GM19043 (cell line): ENCODE data around the gene RUNX1.
A peak's percentile ranks its signal among the peaks of the same experiment; 100 is the strongest.

Source experiments
- ATAC-seq: cut with Tn5 transposase; IDR thresholded peaks from one replicate; pipeline ENCODE4 v1.9.1; 2021; ENCODE audit warnings: low read depth; ENCODE audit not compliant: unreplicated experiment

RUNX1 gene

DNA sequence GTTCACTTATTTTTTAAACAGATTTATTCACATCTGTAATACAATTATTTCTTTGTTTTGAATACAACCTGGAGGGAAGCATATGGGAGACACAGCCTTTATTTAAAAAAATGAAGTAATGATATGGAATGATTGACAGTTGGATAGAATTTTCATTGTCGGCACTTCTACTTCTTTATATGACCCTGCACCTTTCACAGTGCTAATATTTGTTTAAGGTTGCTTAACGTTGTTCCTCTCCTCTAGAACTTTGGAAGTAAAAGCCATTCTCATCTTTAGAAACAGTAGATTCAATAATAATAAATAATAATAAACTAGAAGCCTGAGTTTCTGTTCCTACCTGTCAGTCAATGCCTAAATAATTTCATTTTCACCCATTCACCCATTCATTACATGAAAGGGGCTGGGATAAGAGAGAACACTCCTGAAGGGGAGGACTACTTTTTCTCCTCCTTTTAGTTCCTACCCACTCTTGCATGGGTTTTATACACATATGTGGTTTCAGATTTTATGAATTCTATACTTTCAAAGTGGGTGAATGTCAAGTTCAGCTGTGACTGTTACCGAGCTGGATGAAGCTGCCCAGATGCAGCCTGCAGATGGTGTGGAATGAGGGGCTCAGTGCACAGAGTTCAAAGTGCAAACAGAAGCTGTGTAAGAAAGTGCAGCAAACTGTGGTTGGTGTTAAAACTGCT lies 9.4 kb downstream of the RUNX1 start:
- ATAC-seq, result no peak

DNA sequence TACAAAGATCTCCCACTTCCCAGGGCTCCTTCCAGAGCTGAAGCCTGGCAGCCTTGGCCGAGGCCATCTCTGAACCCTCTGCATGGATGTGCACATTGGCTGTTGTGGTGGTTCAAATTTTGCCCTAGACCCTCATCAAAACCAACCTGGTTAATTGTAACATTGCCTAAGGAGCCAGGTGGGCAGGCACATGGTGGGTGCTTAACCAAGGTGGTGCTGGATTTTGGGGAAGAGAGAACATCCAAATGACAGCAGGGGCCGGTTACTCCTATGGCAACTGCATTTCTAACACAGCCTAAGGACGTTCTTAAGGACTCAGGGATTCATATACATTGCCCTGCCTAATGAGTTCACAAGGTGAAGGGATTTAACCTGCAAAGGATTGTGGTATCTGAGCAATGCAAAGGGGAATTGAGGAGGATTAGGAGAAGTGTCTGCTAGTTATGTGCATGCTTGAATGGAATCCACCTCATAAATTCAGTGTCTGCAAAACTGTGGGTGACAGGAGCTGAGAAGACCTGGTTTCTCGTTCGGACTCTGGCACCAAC lies 10.3 kb downstream of the RUNX1 start:
- ATAC-seq, result no peak

DNA sequence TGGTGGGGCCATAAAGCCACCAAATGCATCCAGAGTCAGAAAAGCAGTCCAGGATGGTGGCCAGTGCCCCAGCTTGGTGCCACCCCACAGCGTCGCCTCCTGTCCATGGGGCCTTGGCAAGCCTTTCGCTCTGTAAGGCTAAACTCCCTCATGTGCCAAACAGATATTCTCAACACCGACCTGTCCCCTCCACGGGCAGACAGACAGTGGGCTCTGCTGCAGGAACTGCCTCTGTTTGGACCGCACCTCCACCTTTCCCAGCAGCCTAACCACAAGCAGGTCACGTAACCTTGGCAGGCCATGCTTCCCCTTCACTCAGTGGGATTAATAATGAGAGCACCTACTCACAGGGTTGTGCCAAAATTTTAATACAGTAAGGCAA lies 11.7 kb downstream of the RUNX1 start:
- no peak for ATAC-seq

DNA sequence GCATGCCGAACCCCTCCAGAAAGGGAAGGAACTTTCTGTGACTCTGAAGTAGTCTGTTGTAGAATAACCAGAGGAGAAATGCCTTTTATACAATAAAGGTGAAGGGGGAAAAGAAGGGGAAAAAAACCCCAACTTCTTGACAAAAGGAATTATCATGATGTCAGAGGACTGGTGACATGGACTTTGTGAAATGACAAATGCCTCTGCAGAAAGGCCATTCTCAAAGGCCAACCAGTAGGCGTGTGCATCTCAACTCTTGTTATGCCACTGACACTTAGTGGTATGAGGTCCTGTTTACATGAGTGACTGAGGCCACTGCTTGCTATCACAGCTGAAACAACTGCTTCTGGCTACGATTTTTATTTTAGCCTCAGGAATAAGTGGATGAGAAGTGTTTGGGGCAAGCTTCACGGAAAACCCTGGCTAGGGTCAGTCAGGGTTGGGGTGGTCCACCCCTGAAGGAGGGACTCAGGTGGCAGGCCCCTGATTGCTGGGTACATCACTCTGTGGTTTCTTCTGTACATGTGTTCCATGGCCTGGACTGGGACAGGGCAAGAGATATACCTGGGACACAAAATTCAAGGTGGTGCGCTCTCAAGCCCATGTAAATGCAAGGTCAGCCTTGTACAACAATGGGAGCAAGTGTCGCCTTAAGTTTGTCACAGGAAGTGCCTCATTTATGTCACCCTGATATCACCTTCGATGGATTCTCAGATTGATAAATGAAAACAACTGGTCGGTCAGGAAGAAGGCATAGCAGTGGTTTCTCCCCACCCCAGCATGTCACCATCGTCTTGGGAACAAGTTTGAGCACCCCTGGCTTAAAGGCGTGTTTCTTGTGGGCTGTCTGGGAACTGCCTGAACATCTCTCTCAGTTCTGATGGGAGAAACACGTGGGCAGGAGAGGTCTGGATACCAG lies 12.4 kb downstream of the RUNX1 start:
- no peak for ATAC-seq

DNA sequence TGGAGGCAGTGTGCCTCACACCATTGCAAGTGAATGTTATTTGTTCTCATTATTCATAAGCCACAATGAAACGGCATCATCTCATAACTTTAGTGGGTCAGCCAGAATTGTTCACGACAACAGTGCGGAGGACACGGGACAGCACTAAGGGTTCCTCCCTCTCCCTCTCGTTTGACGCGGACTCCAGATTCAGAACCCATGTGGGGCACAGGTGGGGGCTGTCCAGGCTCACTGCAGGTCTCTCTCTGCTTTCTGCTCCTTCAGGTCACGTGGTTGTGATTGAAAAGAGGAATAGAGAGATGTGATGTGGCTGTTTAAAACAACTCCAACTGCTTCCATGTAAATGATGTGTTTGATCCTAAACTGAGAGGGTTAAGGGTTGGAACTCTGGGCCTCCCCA lies 13.5 kb downstream of the RUNX1 start:
- no peak for ATAC-seq

- ATAC-seq, result no peak
Observed at GRCh38 chr21:35035116-35035515, 14.0 kb downstream of the RUNX1 start.

- no peak for ATAC-seq
Observed at GRCh38 chr21:35034203-35034926, 14.7 kb downstream of the RUNX1 start.

DNA sequence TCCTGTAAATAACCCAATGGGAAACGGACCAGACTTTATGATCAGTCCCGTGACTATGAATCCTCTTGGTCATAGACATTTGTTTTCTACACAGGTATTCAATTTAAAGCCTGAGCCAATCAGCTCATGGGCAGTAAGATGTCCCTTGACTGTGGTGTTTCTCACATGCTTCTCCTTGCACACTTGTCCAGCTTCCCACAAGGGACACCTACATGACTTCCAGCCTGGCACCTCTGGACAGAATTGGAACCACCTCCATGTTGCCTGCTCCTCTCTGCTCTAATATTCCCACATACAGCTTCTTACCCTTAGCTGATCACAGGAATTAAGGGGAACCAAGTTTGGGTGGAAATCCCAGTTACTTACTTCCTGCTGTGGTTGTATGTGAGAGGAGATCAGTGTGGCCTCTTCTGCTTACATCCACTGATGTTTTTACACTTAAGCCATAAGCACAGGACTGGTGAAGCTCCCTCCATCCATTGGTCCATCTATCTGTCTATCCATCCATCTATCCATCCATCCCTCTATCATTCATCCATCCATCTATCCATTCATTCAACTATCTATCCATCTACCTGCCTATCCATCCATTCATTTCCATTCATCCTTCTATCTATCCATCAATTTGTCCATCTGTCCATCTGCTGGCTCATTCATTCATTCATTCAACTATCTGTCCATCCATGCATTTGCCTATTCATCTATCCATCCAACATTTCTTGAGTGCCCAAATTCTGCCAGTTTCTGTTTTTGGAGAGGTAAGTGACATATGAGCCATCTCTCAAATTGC lies 16.4 kb downstream of the RUNX1 start:
- no peak for ATAC-seq

DNA sequence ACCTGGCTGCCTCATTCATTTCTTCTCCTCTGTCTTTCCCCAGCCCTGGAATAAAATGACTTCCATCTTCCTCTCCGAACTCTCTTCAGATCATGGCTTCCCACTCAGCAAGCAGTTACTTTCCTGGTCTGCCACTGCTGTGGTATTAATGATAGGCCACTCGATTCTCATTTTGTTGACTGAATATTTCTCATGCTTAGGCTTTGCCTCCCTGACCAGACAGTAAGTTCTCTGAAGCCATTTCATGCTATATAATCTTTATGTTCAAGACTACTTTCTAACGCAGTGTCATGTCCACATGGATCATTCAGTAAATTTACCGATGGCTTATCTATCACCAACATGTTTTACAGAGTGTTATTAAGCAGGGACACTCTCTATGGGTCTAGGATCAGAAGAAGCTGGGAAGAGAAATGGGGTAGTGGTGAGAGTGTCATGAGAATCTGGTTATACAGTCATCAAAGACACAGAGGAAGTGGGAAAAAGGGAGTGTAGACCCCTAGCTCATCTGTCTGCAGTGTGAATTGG lies 20.6 kb downstream of the RUNX1 start:
- no peak for ATAC-seq

GRCh38 chr21:35027563-35028450 lies 21.3 kb downstream of the RUNX1 start:
- no peak for ATAC-seq

DNA sequence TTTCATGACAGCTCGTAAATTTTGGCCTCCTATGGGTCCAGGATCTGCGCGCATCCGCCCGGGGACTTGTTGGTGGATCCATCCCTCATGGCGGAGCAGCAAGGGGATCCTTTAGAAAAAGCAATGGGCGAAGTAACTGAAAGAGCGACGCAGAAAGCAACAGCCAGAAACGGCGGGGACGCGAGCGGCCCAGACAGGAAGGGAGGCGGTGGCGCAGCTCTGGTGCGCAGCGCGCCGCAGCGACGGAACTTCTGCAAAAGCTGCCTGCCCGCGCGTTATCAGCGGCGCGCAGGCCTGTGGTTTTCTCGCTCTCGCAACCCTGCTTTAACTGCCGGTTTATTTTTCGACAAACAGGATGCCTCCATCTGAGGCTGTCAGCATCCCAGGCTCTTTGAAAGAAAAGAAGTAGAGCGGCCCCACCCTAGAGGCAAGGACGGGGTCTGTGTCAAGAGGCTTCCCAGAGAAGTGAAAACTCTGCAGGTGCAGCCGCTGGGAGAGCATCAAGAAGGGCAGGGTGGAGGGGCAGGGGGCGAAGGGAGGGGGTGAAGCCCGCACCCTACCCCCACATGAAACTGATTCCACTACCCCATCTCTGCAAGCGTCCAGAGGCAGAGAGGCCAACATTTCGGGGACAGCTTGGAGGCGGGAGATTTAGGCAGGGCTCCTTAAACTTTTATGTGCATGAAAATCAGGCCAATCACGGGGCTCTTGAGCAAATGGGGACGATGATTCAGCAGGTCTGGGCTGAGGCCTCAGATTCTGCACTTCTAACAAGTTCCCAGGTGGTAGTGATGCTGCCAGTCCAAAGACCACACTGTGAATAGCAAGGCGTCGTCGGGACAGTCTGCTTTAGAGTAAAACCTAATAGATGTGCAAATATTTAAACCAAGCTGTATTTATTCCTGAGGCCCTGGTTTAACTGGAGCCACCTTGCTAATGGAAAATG lies 22.2 kb downstream of the RUNX1 start:
- ATAC-seq, result peak; percentile 84

DNA sequence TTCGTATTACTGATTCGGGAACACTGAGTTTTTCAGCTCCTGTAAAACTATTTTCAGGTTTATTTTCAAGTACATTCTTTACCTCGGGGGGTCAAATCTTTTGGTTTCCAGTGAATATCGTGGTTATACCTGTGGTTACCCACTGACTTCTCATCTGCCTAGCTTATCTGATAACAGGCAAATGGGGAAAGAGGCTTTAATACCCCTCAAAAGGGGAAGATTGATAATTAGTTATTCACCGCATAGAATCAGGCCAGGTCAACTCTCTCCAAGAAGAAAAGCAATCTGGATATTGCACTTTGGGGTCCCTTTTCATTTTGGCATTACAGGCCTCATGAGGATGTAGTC lies 23.0 kb downstream of the RUNX1 start:
- no peak for ATAC-seq

DNA sequence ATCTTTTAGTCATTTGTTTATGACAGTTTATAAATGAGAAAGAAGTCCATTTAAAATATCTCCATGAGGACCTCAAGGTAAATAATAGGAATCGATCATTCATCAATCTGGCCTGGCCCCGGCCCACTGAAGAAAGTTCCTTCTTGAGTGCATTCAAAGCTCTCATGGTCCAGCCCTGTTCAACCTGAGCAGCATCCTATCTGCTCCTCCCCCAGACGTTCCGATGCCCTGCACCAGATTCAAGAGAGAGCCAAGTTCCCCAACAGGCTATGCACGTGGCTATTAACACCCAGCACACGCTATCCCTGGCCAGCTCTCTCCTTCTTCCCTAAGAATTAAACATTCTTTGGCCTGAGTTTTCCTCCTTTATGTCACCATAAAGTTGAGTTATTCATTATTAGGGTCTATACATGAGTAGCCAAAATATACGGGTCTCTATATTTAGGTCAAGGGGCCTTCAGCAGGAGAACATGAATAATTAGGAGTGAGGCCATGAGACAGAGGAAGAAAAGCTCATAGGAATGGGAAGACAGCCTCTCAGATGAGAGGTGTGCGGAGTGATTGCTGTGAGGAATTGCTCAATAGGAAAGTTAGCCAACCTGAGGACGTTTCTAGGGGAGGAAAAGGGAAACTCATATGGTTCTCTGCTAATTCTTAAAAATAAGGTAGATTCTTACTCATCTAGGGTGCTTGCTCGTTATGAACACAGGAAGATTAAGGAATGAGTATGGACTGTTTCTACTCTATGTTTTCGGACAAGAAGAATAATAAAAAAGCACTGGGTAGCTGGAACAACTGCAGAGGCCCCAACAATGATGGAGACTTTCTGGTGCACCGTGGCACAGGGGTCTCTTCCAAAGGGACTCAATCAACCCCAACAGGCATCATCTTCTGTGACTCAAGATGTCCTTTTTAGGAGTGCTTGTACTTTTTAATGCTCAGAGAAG lies 23.6 kb downstream of the RUNX1 start:
- no peak for ATAC-seq

DNA sequence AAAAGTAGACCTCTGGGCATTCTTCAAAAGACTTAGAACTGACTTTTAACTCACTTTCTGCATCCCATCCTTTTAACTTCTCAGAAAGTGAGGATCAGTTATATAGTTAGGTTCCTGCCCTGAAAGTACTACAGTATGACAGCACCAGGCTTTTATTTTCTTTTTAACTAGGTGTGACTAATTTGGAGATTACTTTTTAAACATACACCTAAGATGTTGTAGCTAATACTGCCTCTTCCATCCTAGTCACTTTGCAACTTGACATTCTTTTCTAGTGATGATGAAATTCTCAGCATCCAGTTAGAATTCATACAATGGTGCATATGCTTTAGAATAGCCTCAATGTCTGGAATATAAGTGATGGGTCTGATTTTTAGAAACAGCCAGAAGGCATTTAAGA lies 24.6 kb downstream of the RUNX1 start:
- ATAC-seq, result no peak

GRCh38 chr21:35024071-35024420 lies 25.1 kb downstream of the RUNX1 start:
- ATAC-seq, result no peak

DNA sequence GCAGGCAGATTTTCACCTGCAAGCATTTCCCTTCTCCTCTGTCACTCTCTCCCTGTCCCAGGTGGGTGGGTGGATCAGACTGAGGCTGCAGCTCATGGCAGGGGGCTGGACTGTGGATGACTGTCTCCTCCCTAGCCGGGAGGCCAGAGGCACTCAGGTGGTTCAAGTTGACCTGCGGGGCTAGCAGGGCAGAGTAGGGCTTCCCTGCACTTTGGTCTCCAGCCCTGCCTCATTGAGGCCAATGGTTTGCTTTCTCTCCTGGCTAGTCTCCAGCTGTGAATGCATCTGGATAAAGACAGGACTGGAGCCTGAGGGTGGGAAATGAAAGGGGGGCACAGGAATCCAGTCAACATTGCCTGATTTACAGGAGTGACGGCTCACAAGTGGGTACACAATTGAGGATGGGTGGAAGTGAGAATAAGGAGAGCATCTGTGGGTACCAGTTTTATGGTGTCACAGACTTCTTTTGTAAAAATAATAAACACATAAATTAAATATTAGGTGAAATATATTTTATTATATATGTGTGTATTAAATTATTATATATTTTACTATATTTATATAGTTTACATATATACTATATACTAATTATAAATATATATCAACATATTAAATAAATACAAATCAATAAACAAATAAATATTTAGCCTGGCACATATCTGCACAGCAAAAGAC lies 25.6 kb downstream of the RUNX1 start:
- ATAC-seq, result no peak

GRCh38 chr21:35021546-35021945 lies 27.6 kb downstream of the RUNX1 start:
- no peak for ATAC-seq
